Measurements from ENCODE around the gene ZNF226. TPM values are rescaled to one million over a fixed set of nuclear protein-coding genes. Genes with fewer than 3 reads are reported as not detected.
"Not testable (repeated sequence)": the region's sequence is repeated elsewhere in the genome, so short reads cannot be mapped to it uniquely, and the experiment has no call there.

Gene ZNF226
- total RNA-seq, result 10.8 and 22.4 TPM in 2 replicates

- peak; percentile 95 for DNase-seq (ENCODE audit: extremely low read depth, low read depth, low spot score)
Measured at GRCh38 chr19:44164673-44165512, at the start of gene ZNF226. TSS of gene ZNF226 (plus strand) at chr19:44165100. CDS start at chr19:44170081, 4,981 bp downstream.

GRCh38 chr19:44121162-44121561, 43.7 kb upstream of the ZNF226 start:
- not testable (repeated sequence) for DNase-seq (ENCODE audit: extremely low read depth, low read depth, low spot score)

GRCh38 chr19:44131955-44132354, 32.9 kb upstream of the ZNF226 start:
- no peak for DNase-seq (ENCODE audit: extremely low read depth, low read depth, low spot score)

GRCh38 chr19:44141191-44142058, 23.5 kb upstream of the ZNF226 start, which contains the start of gene ZNF234:
TSS of gene ZNF234 (plus strand) at chr19:44141554. CDS start at chr19:44144633, 3,079 bp downstream.
- DNase-seq (ENCODE audit: extremely low read depth, low read depth, low spot score), result no peak

GRCh38 chr19:44142059-44142433, 22.9 kb upstream of the ZNF226 start:
- no peak for DNase-seq (ENCODE audit: extremely low read depth, low read depth, low spot score)

- no peak for DNase-seq (ENCODE audit: extremely low read depth, low read depth, low spot score)
Measured at GRCh38 chr19:44149776-44150175, 15.1 kb upstream of the ZNF226 start.

GRCh38 chr19:44151491-44151890, 13.4 kb upstream of the ZNF226 start:
- DNase-seq (ENCODE audit: extremely low read depth, low read depth, low spot score), result no peak

GRCh38 chr19:44156475-44156874, 8.4 kb upstream of the ZNF226 start:
- DNase-seq (ENCODE audit: extremely low read depth, low read depth, low spot score), result no peak

- DNase-seq (ENCODE audit: extremely low read depth, low read depth, low spot score), result no peak
Measured at GRCh38 chr19:44163789-44164188, 1.1 kb upstream of the ZNF226 start.

- no peak for DNase-seq (ENCODE audit: extremely low read depth, low read depth, low spot score)
Measured at GRCh38 chr19:44164327-44164672, 600 bp upstream of the ZNF226 start.

GRCh38 chr19:44170660-44171059, 5.8 kb downstream of the ZNF226 start:
- DNase-seq (ENCODE audit: extremely low read depth, low read depth, low spot score), result not testable (repeated sequence)

GRCh38 chr19:44176590-44176989, 11.7 kb downstream of the ZNF226 start:
- DNase-seq (ENCODE audit: extremely low read depth, low read depth, low spot score), result no peak

GRCh38 chr19:44180968-44181367, 16.1 kb downstream of the ZNF226 start:
- DNase-seq (ENCODE audit: extremely low read depth, low read depth, low spot score), result no peak

- no peak for DNase-seq (ENCODE audit: extremely low read depth, low read depth, low spot score)
Measured at GRCh38 chr19:44182145-44182544, 17.2 kb downstream of the ZNF226 start.

- DNase-seq (ENCODE audit: extremely low read depth, low read depth, low spot score), result no peak
Measured at GRCh38 chr19:44190020-44190419, 25.1 kb downstream of the ZNF226 start.

- DNase-seq (ENCODE audit: extremely low read depth, low read depth, low spot score), result no peak
Measured at GRCh38 chr19:44192127-44192526, 27.2 kb downstream of the ZNF226 start.

- DNase-seq (ENCODE audit: extremely low read depth, low read depth, low spot score), result no peak
Measured at GRCh38 chr19:44196772-44197171, 31.9 kb downstream of the ZNF226 start.

- no peak for DNase-seq (ENCODE audit: extremely low read depth, low read depth, low spot score)
Measured at GRCh38 chr19:44202470-44202869, 37.6 kb downstream of the ZNF226 start.

GRCh38 chr19:44202974-44203373, 38.1 kb downstream of the ZNF226 start:
- DNase-seq (ENCODE audit: extremely low read depth, low read depth, low spot score), result no peak

- not testable (repeated sequence) for DNase-seq (ENCODE audit: extremely low read depth, low read depth, low spot score)
Measured at GRCh38 chr19:44203877-44204276, 39.0 kb downstream of the ZNF226 start.

- no peak for DNase-seq (ENCODE audit: extremely low read depth, low read depth, low spot score)
Measured at GRCh38 chr19:44204772-44205171, 39.9 kb downstream of the ZNF226 start.

All from glomerular endothelial cell (primary cell).